SW 1271 (cell line): ENCODE data around the gene KCNQ5.

ENCODE experiments used
- DNase-seq, 2 experiments: peaks; one replicate each; lab custom pipeline; 2025; lab: John Stamatoyannopoulos, UW

The KCNQ5 gene

DNA sequence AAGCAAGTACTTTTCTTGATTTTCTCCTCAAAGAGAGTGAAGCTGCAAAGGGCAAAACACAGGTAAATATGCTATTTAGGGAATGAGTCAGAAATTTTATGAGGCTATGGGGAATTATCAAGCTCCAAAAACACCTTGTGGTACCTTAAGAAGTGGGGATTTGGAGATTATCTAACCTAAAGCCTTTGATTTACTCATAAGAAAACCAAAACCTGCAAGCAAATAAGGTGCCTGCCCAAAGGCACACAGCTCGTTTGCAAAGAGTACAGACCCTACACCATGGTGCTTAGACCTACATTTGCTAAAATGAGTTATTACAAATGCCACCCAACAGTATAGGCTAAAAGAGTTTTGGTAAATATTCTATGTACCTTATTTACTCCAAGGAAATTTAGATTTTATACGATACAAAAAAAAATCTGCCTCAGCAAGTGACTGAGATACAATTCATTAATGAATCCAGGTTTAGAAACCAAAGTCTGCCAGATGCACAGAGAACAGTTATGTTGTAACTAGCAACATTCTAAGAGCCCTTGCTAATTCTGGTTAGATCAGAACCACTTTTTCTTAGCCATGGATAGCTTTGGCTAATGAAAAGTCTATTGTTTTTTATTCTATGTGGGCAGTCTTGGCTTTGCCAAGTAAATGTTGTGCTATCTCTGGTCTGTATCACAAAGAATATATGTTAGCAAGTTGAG is 501.9 kb downstream of the KCNQ5 start:
- no peak for DNase-seq

DNA sequence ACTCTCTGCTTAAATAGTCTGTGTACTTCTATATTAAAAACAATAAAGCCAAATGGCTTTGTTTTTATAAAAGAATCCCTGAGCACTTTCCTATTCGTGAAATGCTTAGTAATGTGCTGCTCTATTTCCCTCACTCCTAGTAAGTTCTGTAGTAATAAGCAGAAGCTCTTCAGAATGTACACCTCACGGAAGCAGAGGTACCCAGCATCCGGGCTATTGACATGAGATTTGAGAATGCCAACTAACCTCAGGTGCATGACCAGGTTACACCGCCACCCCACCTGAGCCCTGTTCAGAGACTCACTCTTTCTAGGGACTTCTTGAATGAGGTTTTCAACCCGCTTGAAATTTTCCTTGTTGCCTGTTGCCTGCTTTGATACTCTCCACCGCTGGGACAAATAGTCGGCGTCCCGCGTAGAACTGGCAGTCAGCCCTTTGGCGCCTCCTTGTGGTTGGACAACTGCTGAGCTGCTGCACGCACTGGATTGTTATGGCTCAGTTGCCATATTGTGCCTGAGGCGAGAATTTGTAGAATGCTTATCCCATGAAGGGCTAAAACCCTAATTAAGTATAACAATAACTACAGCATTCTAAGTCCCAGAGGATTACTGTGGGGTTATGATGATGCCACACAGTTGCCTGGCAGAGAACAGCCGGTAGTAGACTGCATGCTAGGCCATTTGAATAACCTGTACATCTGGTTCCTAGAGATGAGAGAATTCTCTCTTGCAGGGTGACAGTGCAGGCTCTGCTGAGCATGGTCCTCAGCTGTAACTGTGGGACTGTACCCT is 508.0 kb downstream of the KCNQ5 start:
- DNase-seq = peak in 1 of 2 experiments; percentile 48

DNA sequence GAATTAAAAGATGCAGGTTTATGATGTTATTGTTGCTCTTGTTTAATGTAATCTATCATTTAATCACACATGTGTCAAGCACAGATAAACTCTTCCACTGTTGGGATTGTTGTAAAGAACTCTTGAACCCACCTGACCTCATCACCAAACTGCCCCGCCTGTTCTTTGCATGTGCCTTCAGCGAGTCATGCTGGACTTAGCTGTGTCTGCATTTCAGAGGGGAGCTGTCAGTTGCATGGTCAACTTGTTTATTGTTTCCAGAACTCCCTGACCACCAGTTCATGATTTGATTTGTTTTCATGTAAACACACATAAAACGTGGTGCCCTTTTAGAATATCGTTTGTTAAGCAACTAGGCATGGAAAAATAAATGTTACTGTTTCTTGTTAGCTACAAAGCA is 509.8 kb downstream of the KCNQ5 start:
- no peak for DNase-seq

DNA sequence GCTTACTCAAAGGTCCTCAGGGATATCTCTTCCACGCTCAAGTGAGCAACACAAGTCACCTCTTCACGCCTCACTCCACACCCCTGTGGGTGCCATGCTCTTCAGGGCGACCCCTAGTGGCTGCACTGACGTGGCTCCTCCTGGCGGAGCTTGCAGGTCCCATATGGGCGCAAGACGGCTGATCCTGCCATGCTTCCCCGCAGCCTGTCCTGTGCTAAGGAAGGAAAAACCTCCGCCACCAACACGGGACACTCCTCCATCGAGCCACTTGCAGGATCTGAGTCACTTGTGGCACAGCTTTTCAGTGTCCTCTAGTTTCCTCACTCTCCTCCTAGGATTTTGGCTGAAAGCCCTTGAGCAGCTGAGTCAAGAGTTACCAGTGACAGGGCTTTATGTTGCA is 512.7 kb downstream of the KCNQ5 start:
- DNase-seq = no peak

DNA sequence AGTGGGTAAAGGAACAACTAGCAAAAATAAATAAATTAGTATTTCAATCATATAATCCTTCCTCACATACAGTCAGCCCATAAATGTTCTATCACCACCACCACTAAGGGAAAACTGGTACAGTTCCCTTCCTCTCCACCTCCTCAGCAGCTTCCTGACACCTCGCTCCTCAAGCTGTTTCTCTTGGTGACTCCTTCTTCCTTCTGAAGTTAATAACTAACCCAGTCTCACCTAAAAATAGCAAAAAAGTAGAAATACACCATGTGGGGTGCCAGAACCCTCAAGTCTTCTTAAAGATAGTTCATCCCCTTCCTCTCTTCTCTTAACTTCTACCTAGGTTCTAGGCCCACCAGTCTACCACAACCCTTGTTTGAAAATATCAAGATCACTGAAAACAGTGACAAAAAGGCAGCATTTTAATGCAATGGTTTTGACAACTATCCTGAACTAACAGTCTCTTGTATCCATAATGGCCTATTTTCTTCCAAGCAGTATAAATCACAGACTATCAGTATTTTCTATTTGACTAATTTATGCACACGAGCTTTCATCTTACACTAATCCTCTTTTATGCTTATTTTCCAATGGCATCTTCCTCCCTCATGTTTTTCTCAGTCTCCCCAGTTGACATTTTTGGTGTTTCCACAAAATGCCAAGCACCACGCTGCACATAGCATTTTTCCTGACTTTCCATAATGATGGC is 518.0 kb downstream of the KCNQ5 start:
- DNase-seq = no peak

DNA sequence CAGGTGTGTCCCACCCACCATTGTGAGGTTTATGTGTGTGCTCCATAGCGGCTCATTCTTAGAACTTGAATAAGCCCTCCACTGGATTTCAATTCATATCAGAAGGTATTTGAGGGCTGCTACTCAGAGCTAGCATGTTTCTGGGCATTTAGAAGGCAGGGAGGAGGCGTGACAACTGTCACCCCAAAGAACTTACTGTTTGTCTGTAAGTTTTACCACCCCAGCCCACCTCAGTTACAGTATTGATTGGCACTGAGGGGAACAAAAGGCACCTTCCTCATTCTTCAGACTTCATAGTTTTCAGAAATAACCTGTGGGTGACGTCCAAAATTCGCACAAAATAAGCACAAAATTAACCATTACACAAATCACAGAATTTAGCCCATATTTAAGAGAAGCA is 521.7 kb downstream of the KCNQ5 start:
- DNase-seq = no peak

DNA sequence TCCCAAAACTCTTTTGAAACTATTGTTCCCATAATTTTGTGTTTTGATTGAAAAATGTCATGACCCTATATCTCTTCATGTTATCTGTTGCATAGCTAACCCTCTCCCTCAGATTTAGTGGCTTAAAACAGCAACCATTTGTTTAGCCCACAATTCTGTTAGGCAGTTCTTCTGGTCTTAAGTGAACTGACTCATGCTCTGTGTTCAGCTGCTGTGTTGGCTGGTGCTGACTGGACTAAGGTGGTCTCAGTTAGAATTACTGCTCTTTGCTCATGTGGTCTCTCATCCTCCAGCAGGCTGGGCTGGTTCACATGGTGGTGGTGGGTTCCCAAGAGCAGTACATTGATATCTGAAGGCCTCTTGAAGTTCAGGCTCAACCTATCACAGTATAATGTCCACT is 522.7 kb downstream of the KCNQ5 start:
- no peak for DNase-seq

DNA sequence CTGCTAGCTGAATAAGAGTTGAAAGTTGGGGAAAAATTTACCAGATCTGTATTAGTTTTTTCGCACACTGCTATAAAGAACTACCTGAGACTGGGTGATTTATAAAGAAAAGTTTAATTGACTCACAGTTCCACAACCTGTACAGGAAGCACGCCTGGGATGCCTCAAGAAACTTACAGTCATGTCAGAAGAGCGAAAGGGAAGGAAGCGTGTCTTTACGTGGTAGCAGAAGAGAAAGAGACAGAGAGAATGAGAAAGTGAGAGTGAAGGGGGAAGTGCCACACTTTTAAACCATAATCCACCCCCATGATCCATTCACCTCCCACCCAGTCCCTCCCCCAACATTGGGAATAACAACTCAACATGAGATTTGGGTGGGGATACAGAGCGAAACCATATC is 523.8 kb downstream of the KCNQ5 start:
- no peak for DNase-seq

DNA sequence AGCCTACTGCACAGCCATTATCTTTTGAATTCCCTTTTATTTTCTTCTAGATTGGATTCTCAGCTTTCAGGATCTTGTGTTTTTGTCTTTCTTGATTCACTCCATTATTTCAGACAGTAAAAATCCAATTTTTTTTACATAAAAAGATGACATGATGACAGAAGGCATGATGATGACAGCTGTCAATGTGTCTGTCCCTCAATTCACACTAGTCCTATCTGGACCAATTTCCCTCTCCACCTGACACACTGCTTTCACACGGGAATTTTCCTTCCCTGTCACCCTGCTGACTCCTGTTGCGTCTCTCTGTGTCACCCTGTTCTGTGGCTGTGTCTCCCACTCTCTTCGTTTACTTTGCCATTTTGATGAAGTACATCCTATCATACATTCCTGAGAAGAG is 529.9 kb downstream of the KCNQ5 start:
- no peak for DNase-seq

DNA sequence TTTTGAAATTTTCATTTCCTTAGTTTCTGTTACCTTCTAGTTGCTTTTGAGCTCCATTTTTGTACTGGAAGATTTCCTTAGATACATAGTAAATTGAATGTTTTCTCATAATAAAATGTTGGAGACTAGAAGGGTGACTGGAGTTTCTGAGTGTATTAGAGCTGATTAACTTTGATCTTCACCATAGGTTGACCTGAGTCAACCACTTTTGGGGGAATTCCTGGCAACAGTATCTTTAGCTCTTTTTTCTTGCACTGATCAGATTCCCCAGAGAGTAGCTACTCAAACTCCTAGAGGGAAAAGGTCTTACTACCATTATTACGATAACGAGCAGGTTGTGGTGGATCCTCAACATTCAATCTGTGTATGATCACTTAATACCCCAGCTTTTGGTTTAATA is 530.7 kb downstream of the KCNQ5 start:
- DNase-seq = no peak

DNA sequence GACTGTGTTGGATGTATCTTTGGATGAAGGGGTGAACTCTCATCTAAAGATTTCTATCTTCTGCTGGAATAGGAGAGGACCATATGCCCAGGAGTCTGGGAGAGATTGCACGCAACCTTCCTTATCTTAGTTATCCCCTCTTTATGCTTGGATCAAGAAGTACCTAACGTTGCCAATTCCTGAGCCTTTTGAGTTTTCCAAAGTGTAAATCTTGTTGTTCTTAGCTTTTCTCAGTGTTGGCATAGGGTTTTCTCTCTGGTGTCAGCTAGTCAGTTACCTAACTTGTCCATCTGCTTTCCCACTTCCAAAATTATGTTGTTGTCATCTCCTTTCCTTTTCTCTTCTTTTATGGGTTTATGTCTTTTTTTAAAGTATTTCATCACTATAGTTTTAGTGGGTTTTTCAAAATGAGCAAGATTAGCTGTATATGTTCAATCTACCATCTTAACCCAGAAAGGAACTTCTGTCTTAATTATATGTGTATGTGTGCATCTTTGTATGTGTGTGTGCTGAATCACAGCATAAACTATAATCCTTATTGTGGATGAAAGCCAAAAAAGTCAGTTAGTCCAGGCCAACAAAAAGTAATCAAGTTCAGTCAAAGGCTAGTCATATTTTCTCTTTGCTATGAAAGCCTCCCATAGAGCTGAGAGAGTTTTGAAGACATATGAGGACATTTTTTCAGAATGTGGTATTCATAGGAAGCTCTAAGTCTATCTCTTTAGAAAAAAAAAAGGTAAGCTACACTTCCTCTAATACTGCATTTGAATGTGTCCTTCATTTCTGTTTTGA is 531.3 kb downstream of the KCNQ5 start:
- no peak for DNase-seq

DNA sequence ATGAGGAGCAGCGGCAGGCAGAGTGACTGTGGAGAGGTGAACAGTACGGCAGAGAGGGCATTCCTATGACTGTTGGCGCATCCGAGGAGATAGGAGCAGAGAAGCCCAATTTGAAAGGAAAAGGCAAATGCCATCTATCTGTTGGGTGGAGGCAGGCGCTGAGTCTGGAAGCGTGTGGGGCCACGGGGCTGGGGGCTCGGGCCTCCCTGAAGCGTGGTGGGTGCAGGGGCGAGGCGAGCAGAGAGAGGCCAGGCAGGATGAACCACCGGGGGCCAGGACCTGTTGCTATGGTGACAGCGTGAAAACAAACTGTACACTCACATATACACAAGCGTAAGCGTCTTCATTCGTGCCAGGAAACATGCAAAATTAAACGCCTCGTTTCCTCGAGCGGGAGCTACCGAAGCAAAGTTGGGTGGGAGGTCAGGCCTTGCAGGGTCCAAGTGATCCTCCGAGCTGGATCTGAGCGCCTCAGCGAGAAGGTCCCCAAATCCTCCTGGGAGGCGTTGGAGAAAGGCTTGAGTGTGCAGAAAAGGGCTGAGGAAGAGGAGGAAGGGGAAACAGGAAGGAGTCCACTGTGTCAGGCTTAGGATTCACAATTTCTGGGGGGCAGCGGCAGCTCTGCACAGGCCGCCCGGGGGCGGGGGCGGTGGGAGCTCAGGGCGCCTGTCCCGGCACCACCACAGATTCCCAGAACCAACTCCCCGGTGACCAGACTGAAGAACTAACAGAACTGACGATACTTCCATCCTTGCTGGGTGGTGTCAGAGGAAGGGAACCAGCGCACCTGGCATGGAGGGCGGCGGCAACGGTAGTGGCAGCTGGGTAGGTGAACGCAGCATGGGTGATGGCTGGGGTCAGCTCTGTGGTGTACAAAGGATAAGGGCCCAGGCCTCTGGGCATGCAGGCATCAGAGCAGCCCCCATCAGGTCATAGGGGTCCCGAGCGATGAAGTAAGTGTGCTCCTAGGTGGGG is 535.2 kb downstream of the KCNQ5 start:
- DNase-seq = no peak

DNA sequence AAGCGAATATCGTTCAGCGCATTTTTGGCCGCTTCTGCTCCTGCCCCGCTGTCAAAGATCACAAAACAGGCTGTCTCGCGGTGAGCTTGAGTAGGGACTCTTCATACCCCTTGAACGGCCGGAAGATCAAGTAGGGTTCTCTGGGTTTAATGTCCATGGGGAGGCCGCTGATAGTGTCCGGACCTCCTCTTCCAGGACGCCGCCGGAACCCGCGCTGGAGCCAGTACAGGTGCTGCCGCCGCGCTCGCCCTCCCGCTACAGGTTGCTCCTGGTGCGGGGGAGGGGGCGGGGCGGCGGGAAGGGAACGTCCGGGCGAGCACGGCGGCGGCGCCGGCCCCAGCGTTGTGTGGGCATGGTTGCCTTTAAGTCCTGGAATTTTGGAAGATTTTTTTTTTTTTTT is 536.0 kb downstream of the KCNQ5 start:
- DNase-seq = no peak

DNA sequence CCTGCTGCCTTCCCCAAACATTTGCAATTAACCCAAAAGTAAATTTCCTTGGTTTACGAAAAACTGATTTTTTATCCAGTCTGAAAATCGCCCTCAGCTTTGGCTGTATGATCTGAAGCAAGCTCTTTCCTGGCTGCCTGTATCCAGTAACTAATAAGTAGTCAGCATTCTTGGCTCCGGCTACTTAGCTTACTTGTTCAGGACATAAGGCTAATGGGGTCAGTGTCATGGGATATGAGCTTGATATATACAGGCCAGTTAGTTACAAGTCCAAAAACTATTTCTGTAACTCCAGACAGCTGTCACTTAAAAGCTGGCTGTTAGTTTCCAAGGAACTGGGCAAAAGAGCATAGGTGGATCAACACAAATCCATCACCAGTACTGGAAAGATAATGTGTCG is 547.2 kb downstream of the KCNQ5 start:
- DNase-seq = no peak

DNA sequence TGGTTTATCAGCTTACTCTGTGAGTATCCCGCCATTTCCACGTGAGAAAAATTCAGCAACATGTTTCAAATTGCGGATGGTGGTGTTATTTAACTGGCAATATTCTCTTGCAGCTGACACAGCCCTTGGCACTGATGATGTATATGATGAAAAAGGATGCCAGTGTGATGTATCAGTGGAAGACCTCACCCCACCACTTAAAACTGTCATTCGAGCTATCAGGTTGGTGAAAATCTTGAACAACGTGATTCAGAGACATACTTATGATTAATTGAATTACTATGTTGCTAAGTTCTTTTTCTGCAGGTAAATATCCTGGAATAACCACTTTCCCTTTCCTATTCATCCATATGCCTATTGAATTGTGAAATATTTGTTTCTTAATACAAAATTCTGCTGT is 547.8 kb downstream of the KCNQ5 start:
- DNase-seq = no peak

DNA sequence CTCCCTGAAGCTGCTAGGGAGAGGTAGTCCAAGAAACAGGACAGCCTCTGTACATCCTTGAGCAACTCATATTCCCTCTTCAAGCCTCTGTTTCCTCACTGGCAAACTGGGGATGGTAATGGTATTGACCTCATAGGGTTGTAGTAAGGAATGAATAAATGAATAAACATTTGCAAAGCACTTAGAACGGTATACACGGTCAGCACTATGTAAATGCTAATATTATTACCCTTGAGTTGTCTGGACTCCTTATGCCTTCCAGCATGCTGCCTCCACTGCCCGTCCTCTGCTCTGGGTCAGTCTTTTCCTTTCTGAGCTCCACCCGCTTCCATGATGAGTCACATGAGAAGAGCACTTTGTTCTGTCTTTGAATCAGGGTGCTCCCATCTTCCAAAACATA is 552.8 kb downstream of the KCNQ5 start:
- no peak for DNase-seq

DNA sequence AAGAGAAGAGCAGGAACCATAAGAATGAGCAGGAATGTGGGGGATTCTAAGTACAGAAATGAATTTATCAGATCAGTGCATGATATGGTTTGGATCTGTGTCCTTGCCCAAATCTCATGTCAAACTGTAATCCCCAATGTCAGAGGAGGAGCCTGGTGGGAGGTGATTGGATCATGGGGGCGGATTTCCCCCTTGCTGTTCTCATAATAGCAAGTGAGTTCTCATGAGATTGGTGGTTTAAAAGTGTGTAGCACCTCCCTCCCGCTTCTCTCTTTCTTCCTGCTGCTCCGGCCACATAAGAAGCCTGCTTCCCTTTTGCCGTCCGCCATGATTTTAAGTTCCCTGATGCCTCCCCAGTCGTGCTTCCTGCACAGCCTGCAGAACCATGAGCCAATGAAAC is 554.2 kb downstream of the KCNQ5 start:
- DNase-seq = no peak

DNA sequence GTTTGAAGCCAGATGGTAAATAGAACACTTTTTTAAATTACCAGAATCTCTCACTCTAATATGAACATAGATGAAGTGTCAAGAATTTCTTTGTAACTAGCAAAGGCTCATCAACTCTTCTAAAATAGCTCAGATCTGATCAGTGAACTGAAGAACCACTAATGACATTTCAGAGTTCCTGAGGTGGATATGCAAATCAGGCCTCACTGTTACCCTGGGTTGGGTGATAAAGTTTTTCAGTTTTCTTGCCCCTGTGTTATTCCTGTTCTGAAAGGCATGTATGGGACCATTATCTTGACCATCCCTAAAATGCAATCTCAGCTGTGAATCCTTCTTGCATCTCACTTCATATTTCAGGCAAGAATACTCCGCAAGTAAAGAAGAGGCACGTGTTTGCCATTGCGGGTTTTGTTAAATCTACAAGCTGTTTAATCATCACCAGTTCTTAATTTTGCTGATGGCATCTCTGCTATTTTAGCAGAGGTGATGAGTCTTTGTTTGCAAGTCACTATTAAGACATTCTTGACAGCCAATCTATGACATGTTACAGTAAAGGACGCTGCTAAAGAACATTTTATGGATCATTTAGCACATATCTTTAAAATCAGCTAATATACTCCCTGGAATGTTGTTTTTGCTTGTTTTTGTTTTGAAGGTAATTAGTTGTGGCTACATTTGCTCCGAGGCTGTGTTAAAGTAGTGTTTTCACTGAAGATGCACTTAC is 555.5 kb downstream of the KCNQ5 start:
- no peak for DNase-seq

DNA sequence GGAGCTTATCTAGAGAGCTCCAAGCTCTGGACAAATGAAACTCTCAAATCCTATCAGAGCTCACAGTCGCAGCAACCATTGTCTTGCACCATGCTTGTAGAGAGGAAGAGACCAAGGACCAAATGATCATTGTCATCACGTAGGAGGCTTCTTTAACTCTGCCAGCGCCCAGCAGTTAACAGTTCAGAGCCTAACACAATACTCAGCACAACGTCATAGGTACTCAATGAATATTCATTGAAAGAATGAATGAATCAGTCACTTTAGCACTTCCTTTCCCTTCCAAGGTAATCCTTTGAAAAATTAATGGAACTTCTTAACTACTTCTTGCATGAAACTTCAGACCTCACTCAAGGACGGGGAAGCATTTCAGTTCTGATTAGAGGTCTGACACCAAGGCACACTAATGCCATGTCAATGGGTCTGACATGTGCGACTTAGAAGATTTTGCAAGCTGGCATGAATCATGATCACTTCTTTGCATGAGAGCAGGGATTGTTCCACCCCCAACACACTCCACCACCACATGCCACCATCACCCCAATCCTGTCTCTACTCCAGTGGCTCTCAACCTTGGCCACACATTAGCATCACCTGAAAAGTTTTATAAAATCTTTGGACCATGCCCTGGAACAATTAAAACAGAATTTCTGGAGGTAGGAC is 558.3 kb downstream of the KCNQ5 start:
- DNase-seq = no peak
